GM21526 (cell line): ENCODE data around the gene SCAF1.

ENCODE experiments used
- ATAC-seq: cut with Tn5 transposase; IDR thresholded peaks from one replicate; pipeline ENCODE4 v1.9.1; 2021; ENCODE audit warnings: moderate library complexity; ENCODE audit not compliant: unreplicated experiment, low FRiP score

SCAF1 gene

GRCh38 chr19:49640113-49640898, 1.7 kb upstream of the SCAF1 start, which contains the start of gene RRAS:
RRAS (minus strand) TSS chr19:49640143; CDS start chr19:49640098, 45 bp downstream.
- peak; percentile 52 for ATAC-seq

- ATAC-seq: no peak
These were observed 555 bp downstream of the SCAF1 start for GRCh38 chr19:49642492-49643035.

GRCh38 chr19:49643466-49643865, 1.5 kb downstream of the SCAF1 start:
- no peak for ATAC-seq

GRCh38 chr19:49645592-49645991, 3.6 kb downstream of the SCAF1 start:
- no peak for ATAC-seq

- ATAC-seq: no peak
These were observed 4.0 kb downstream of the SCAF1 start for GRCh38 chr19:49645995-49646394.

- no peak for ATAC-seq
These were observed 4.6 kb downstream of the SCAF1 start for GRCh38 chr19:49646586-49646985.

- no peak for ATAC-seq
These were observed 9.2 kb downstream of the SCAF1 start for GRCh38 chr19:49651029-49651819.

- ATAC-seq: no peak
These were observed 10.0 kb downstream of the SCAF1 start for GRCh38 chr19:49651820-49652550.

GRCh38 chr19:49652551-49653465, 10.8 kb downstream of the SCAF1 start:
- no peak for ATAC-seq

- no peak for ATAC-seq
These were observed 11.4 kb downstream of the SCAF1 start for GRCh38 chr19:49653466-49653806.

- no peak for ATAC-seq
These were observed 12.6 kb downstream of the SCAF1 start for GRCh38 chr19:49654581-49654980.

- ATAC-seq: no peak
These were observed 13.8 kb downstream of the SCAF1 start for GRCh38 chr19:49655570-49656455.

GRCh38 chr19:49656456-49657109, 14.6 kb downstream of the SCAF1 start:
- no peak for ATAC-seq

- no peak for ATAC-seq
These were observed 15.6 kb downstream of the SCAF1 start for GRCh38 chr19:49657493-49658138.

GRCh38 chr19:49658139-49658517, 16.1 kb downstream of the SCAF1 start:
- ATAC-seq: no peak

- no peak for ATAC-seq
These were observed 16.8 kb downstream of the SCAF1 start for GRCh38 chr19:49658566-49659442.
